SK-N-SH (cell line): ENCODE data around the gene PARP14.

Source experiments
- NFIC ChIP-seq: IDR thresholded peaks from 2 replicates; pipeline ENCODE4 v1.4.0; 2012; ENCODE audit warnings: borderline replicate concordance
- POLR2AphosphoS5 ChIP-seq: IDR thresholded peaks from 2 replicates; pipeline ENCODE4 v1.6.1; 2012; ENCODE audit warnings: low read depth, low read length
- YY1 ChIP-seq: IDR thresholded peaks from 2 replicates; pipeline ENCODE4 v1.4.0; 2012; ENCODE audit warnings: low read depth, mild to moderate bottlenecking
- TF ChIP-seq, protein P1 (sequence below): fragments of 200-600 bp; sonication (generic); IDR thresholded peaks from 2 replicates; pipeline ENCODE4 v1.6.1; 2017; ENCODE audit warnings: antibody characterized with exemption, mild to moderate bottlenecking, moderate library complexity
- TF ChIP-seq, protein P2 (sequence below): IDR thresholded peaks from 2 replicates; pipeline ENCODE4 v1.4.0; 2012; ENCODE audit warnings: low read depth

DNA sequence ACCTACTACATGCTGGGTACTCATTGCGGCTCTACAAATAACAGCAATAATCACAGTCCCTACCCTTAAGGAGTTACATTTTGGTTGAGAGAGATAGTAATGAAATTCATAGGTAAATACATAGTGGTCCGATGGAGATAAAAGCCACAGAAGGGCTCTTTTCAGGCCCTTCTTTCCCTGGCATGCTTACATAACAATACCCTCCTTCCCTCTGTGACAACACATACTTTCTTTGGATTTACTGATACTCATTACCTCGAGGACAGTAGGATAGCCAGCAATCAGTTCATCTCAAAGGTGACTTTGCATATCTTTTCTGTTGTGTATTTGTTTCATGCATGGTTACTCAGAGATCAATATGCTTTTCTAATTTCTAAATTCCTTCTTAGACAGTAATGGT lies 58.5 kb downstream of the PARP14 start:
- TF ChIP-seq, protein P1, sequence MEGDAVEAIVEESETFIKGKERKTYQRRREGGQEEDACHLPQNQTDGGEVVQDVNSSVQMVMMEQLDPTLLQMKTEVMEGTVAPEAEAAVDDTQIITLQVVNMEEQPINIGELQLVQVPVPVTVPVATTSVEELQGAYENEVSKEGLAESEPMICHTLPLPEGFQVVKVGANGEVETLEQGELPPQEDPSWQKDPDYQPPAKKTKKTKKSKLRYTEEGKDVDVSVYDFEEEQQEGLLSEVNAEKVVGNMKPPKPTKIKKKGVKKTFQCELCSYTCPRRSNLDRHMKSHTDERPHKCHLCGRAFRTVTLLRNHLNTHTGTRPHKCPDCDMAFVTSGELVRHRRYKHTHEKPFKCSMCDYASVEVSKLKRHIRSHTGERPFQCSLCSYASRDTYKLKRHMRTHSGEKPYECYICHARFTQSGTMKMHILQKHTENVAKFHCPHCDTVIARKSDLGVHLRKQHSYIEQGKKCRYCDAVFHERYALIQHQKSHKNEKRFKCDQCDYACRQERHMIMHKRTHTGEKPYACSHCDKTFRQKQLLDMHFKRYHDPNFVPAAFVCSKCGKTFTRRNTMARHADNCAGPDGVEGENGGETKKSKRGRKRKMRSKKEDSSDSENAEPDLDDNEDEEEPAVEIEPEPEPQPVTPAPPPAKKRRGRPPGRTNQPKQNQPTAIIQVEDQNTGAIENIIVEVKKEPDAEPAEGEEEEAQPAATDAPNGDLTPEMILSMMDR = no peak
- TF ChIP-seq YY1 (no peak), NFIC (no peak), POLR2AphosphoS5 (no peak)
- TF ChIP-seq, protein P2, sequence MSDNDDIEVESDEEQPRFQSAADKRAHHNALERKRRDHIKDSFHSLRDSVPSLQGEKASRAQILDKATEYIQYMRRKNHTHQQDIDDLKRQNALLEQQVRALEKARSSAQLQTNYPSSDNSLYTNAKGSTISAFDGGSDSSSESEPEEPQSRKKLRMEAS = no peak
